Right atrium auricular region (tissue), 2 donors: ENCODE data around the gene CD300LG. TPM values are rescaled to one million over a fixed set of nuclear protein-coding genes. Genes with fewer than 3 reads are reported as not detected.

Source experiments
- DNase-seq: peaks from one replicate; pipeline ENCODE4 v3.0.0-alpha.2; 2019; ENCODE audit warnings: low spot score
- H3K27ac ChIP-seq, 2 donors: fragments of 200-600 bp; sonication (generic); 1 replicate in 1 of 2; 2 replicates in 1 of 2; pipeline ENCODE4 v1.5.1; 2016 to 2019
- H3K27me3 ChIP-seq, 2 donors: fragments of 200-600 bp; sonication (generic); one replicate each; pipeline versions ENCODE4 v1.5.1 to v1.6.0; 2017 to 2019
- H3K36me3 ChIP-seq: fragments of 200-600 bp; sonication (generic); one replicate; pipeline ENCODE4 v1.5.1; 2016
- H3K4me1 ChIP-seq, 2 donors: fragments of 200-600 bp; sonication (generic); one replicate each; pipeline versions ENCODE4 v1.5.1 to v1.6.0; 2017 to 2019
- H3K4me3 ChIP-seq, 2 donors: fragments of 200-600 bp; sonication (generic); 1 replicate in 1 of 2; 2 replicates in 1 of 2; pipeline ENCODE4 v1.5.1; 2017 to 2019; ENCODE audit warnings: mild to moderate bottlenecking in 1 of 2, moderate library complexity in 1 of 2
- H3K9me3 ChIP-seq, 2 donors: fragments of 200-600 bp; sonication (generic); one replicate each; pipeline ENCODE4 v1.5.1; 2019
- CTCF ChIP-seq, 2 donors: fragments of 200-600 bp; sonication (generic); IDR thresholded peaks; one replicate each; pipeline ENCODE4 v1.5.1; 2019; ENCODE audit warnings: antibody characterized with exemption in 2 of 2
- total RNA-seq, 2 donors: library from RNA; depleted of rRNA; stranded (reverse); fragments of >200 nt; gene quantifications; one replicate each; pipeline ENCODE4 v1.1.0, GENCODE V29; 2016

CD300LG gene
- total RNA-seq, 2 donors from 2014 or later, result 11.8 to 30.4 TPM

- Histone ChIP-seq H3K4me3 (no peak overlapping the region), H3K4me1 (peaks cover 0 to 36% of the 10 kb centered on the region in 2 donors), H3K27me3 (no peaks in the 10 kb centered on the region), H3K27ac (peak overlapping the region; percentile 28 to 87), H3K9me3 (no peaks in the 10 kb centered on the region), H3K36me3 (peaks cover 24% of the 10 kb centered on the region)
- DNase-seq, result no peak
- TF ChIP-seq CTCF (IDR thresholded peaks at IDR 0.05), result no peak
Observed at GRCh38 chr17:43877451-43878155, 30.6 kb downstream of the CD300LG start.

- H3K9me3 ChIP-seq, result no peaks in the 10 kb centered on the region
- H3K27me3 ChIP-seq, result no peaks in the 10 kb centered on the region
- TF ChIP-seq CTCF (IDR thresholded peaks at IDR 0.05), result peak; percentile 89 to 98
- H3K4me3 ChIP-seq, result no peak overlapping the region
- H3K4me1 ChIP-seq, result peaks cover 0 to 30% of the 10 kb centered on the region in 2 donors
- peaks cover 24% of the 10 kb centered on the region for H3K36me3 ChIP-seq
- peak overlapping the region; percentile 28 to 87 for H3K27ac ChIP-seq
- DNase-seq, result peak; percentile 72
Observed at GRCh38 chr17:43878260-43879175, 31.5 kb downstream of the CD300LG start.

- Histone ChIP-seq H3K27ac (no peak overlapping the region), H3K27me3 (no peaks in the 10 kb centered on the region), H3K4me3 (no peak overlapping the region), H3K9me3 (no peaks in the 10 kb centered on the region), H3K4me1 (peaks cover 0 to 26% of the 10 kb centered on the region in 2 donors), H3K36me3 (peaks cover 24% of the 10 kb centered on the region)
- TF ChIP-seq CTCF (IDR thresholded peaks at IDR 0.05), result no peak
- no peak for DNase-seq
Observed at GRCh38 chr17:43879723-43880419, 32.9 kb downstream of the CD300LG start.

GRCh38 chr17:43880420-43880991 is 33.5 kb downstream of the CD300LG start:
- H3K4me3 ChIP-seq, result no peak overlapping the region
- peaks cover 0 to 26% of the 10 kb centered on the region in 2 donors for H3K4me1 ChIP-seq
- H3K27ac ChIP-seq, result no peak overlapping the region
- DNase-seq, result no peak
- H3K36me3 ChIP-seq, result peaks cover 24% of the 10 kb centered on the region
- H3K9me3 ChIP-seq, result no peaks in the 10 kb centered on the region
- no peaks in the 10 kb centered on the region for H3K27me3 ChIP-seq
- TF ChIP-seq CTCF (IDR thresholded peaks at IDR 0.05), result peak; percentile 50 to 70

- Histone ChIP-seq H3K36me3 (peaks cover 24% of the 10 kb centered on the region), H3K27ac (no peak overlapping the region), H3K4me1 (peaks cover 0 to 20% of the 10 kb centered on the region in 2 donors), H3K27me3 (no peaks in the 10 kb centered on the region), H3K4me3 (no peak overlapping the region), H3K9me3 (no peaks in the 10 kb centered on the region)
- no peak for TF ChIP-seq CTCF (IDR thresholded peaks at IDR 0.05)
- no peak for DNase-seq
Observed at GRCh38 chr17:43881181-43881580, 34.2 kb downstream of the CD300LG start.
